HEK293 (cell line): ENCODE data around the gene SAMHD1.

Source experiments
- CTCF ChIA-PET: fragments of 350-600 bp; formaldehyde crosslinking; extraction: SDS; loops from one replicate; lab custom pipeline; 2021; ENCODE audit warnings: antibody characterized with exemption; lab: Yijun Ruan, JAX
- POLR2A ChIA-PET: fragments of 300-600 bp; formaldehyde crosslinking; extraction: SDS; loops from one replicate; lab custom pipeline; 2020; ENCODE audit warnings: antibody characterized with exemption, inconsistent platforms; lab: Yijun Ruan, JAX
- H3K27ac ChIP-seq: fragments of 200-500 bp; sonication (Bioruptor generic); 2 replicates; pipeline ENCODE4 v1.5.1; 2014; ENCODE audit warnings: low read depth, low read length, control low read depth, inconsistent platforms; ENCODE audit errors: extremely low read depth
- H3K36me3 ChIP-seq, 2 experiments: fragments of 200-500 bp in 1 of 2; sonication (Bioruptor generic) in 1 of 2; 1 replicate in 1 of 2; 2 replicates in 1 of 2; pipeline ENCODE4 v1.5.1; 2014 to 2017; ENCODE audit warnings: inconsistent platforms in 2 of 2, low read length in 2 of 2; ENCODE audit not compliant: control insufficient read depth in 2 of 2, insufficient read depth in 1 of 2
- H3K4me1 ChIP-seq: fragments of 200-500 bp; sonication (Bioruptor generic); 2 replicates; pipeline ENCODE4 v1.5.1; 2014; ENCODE audit warnings: mild to moderate bottlenecking, low read length, inconsistent platforms; ENCODE audit not compliant: control insufficient read depth, insufficient read depth
- H3K4me3 ChIP-seq: 2 replicates; pipeline ENCODE4 v1.5.1; 2011; ENCODE audit warnings: low read depth, mild to moderate bottlenecking, control low read depth, low read length, moderate library complexity
- H3K9me3 ChIP-seq: fragments of 200-500 bp; sonication (Bioruptor generic); 2 replicates; pipeline ENCODE4 v1.5.1; 2014; ENCODE audit warnings: low read depth, low read length, inconsistent platforms; ENCODE audit not compliant: control insufficient read depth, insufficient read depth
- CTCF ChIP-seq: fragments of 450-650 bp; formaldehyde crosslinking; IDR thresholded peaks from 2 replicates; pipeline ENCODE4 v1.5.1; 2016; ENCODE audit warnings: missing biosample characterization, missing genetic modification characterization
- INSM2 ChIP-seq: fragments of 450-650 bp; formaldehyde crosslinking; IDR thresholded peaks from 2 replicates; pipeline ENCODE4 v1.5.1; 2016; ENCODE audit warnings: missing biosample characterization, missing genetic modification characterization
- PATZ1 ChIP-seq: fragments of 450-650 bp; formaldehyde crosslinking; IDR thresholded peaks from 2 replicates; pipeline ENCODE4 v1.5.1; 2016; ENCODE audit warnings: missing biosample characterization, missing genetic modification characterization
- RBAK ChIP-seq: fragments of 450-650 bp; formaldehyde crosslinking; IDR thresholded peaks from 2 replicates; pipeline ENCODE4 v1.5.1; 2016; ENCODE audit warnings: missing biosample characterization, missing genetic modification characterization
- ZBTB10 ChIP-seq: fragments of 450-650 bp; formaldehyde crosslinking; IDR thresholded peaks from 2 replicates; pipeline ENCODE4 v1.5.1; 2016; ENCODE audit warnings: missing biosample characterization, missing genetic modification characterization
- ZNF148 ChIP-seq: fragments of 450-650 bp; formaldehyde crosslinking; IDR thresholded peaks from 2 replicates; pipeline ENCODE4 v1.5.0; 2017; ENCODE audit warnings: missing biosample characterization, missing genetic modification characterization, borderline replicate concordance
- ZNF302 ChIP-seq: fragments of 450-650 bp; formaldehyde crosslinking; IDR thresholded peaks from 2 replicates; pipeline ENCODE4 v1.5.1; 2016; ENCODE audit warnings: missing biosample characterization, missing genetic modification characterization, low read depth
- ZNF311 ChIP-seq: fragments of 450-650 bp; formaldehyde crosslinking; IDR thresholded peaks from 2 replicates; pipeline ENCODE4 v1.5.1; 2017; ENCODE audit warnings: missing biosample characterization, missing genetic modification characterization, borderline replicate concordance
- ZNF350 ChIP-seq: fragments of 450-650 bp; formaldehyde crosslinking; IDR thresholded peaks from 2 replicates; pipeline ENCODE4 v1.5.0; 2017; ENCODE audit warnings: missing biosample characterization, mild to moderate bottlenecking, missing genetic modification characterization
- ZNF48 ChIP-seq: fragments of 450-650 bp; formaldehyde crosslinking; IDR thresholded peaks from 2 replicates; pipeline ENCODE4 v1.5.1; 2016; ENCODE audit warnings: missing biosample characterization, missing genetic modification characterization
- ZNF561 ChIP-seq: fragments of 450-650 bp; IDR thresholded peaks from 2 replicates; pipeline ENCODE4 v1.5.1; 2018; ENCODE audit warnings: missing biosample characterization, missing genetic modification characterization, borderline replicate concordance
- ZNF600 ChIP-seq: fragments of 450-650 bp; formaldehyde crosslinking; IDR thresholded peaks from 2 replicates; pipeline ENCODE4 v1.5.1; 2016; ENCODE audit warnings: missing biosample characterization, missing genetic modification characterization
- ZNF654 ChIP-seq: fragments of 450-650 bp; formaldehyde crosslinking; IDR thresholded peaks from 2 replicates; pipeline ENCODE4 v1.5.1; 2016; ENCODE audit warnings: low read depth, missing biosample characterization, missing genetic modification characterization
- ZNF785 ChIP-seq: fragments of 450-650 bp; formaldehyde crosslinking; IDR thresholded peaks from 2 replicates; pipeline ENCODE4 v1.5.1; 2016; ENCODE audit warnings: missing biosample characterization, missing genetic modification characterization
- ZNF792 ChIP-seq: fragments of 450-650 bp; formaldehyde crosslinking; IDR thresholded peaks from 2 replicates; pipeline ENCODE4 v1.5.1; 2016; ENCODE audit warnings: missing biosample characterization, missing genetic modification characterization
- ZNF830 ChIP-seq: fragments of 450-650 bp; IDR thresholded peaks from 2 replicates; pipeline ENCODE4 v1.5.0; 2018; ENCODE audit warnings: missing biosample characterization, missing genetic modification characterization, low read depth, mild to moderate bottlenecking, moderate library complexity
- ZNF837 ChIP-seq: fragments of 450-650 bp; formaldehyde crosslinking; IDR thresholded peaks from 2 replicates; pipeline ENCODE4 v1.5.1; 2016; ENCODE audit warnings: missing biosample characterization, missing genetic modification characterization
- ZSCAN18 ChIP-seq: fragments of 450-650 bp; formaldehyde crosslinking; IDR thresholded peaks from 2 replicates; pipeline ENCODE4 v1.5.1; 2016; ENCODE audit warnings: missing biosample characterization, missing genetic modification characterization

The SAMHD1 gene

GRCh38 chr20:36920334-36920730 is 31.2 kb downstream of the SAMHD1 start:
- POLR2A ChIA-PET: no interaction called here
- no peaks in the 10 kb centered on the region for H3K4me1 ChIP-seq
- H3K36me3 ChIP-seq: peaks cover 6 to 18% of the 10 kb centered on the region in 2 experiments; a peak in 2 of 3 replicates
- no peak overlapping the region for H3K27ac ChIP-seq
- H3K9me3 ChIP-seq: no peaks in the 10 kb centered on the region
- H3K4me3 ChIP-seq: no peak overlapping the region
- CTCF ChIA-PET: interaction anchor here (0.6 to 2.3 kb wide), 14 partner anchors 11 to 314 kb away, joined by 3 to 11 read pairs (median 4); no protein-coding TSS in a partner anchor
- TF ChIP-seq ZBTB10 (tag by site-specific recombination) (no peak), ZNF600 (no peak), ZNF148 (tag by site-specific recombination) (no peak), PATZ1 (no peak)

- H3K27ac ChIP-seq: no peak overlapping the region
- H3K9me3 ChIP-seq: no peaks in the 10 kb centered on the region
- no peak overlapping the region for H3K4me3 ChIP-seq
- H3K36me3 ChIP-seq: peaks cover 7 to 23% of the 10 kb centered on the region in 2 experiments; a peak in 2 of 3 replicates
- ChIA-PET CTCF (interaction anchor here (0.6 to 2.3 kb wide), 15 partner anchors 11 to 1141 kb away, joined by 3 to 11 read pairs (median 3); no protein-coding TSS in a partner anchor), POLR2A (no interaction called here)
- TF ChIP-seq ZNF830 (no peak), ZNF654 (tag by site-specific recombination) (peak; percentile 93), ZNF350 (tag by site-specific recombination) (no peak), ZNF785 (tag by site-specific recombination) (no peak), ZNF48 (tag by site-specific recombination) (no peak), ZNF837 (tag by site-specific recombination) (no peak), CTCF (tag by site-specific recombination) (peak; percentile 59; the same call in 1 of the 2 replicates)
- no peaks in the 10 kb centered on the region for H3K4me1 ChIP-seq
These were observed 31.7 kb downstream of the SAMHD1 start for GRCh38 chr20:36919715-36920333.

GRCh38 chr20:36917943-36918342 is 33.6 kb downstream of the SAMHD1 start:
- Histone ChIP-seq H3K4me1 (no peaks in the 10 kb centered on the region), H3K9me3 (no peaks in the 10 kb centered on the region), H3K4me3 (no peak overlapping the region), H3K36me3 (peaks cover 10 to 32% of the 10 kb centered on the region in 2 experiments; a peak in 2 of 3 replicates), H3K27ac (no peak overlapping the region)
- CTCF ChIA-PET: interaction anchor here (1.2 kb wide), 1 partner anchor 201 kb away, joined by 4 read pairs; no protein-coding TSS in a partner anchor
- POLR2A ChIA-PET: no interaction called here
- TF ChIP-seq RBAK (tag by site-specific recombination) (no peak), ZNF311 (tag by site-specific recombination) (no peak), ZNF302 (no peak), ZNF561 (no peak), ZNF792 (tag by site-specific recombination) (no peak), ZSCAN18 (tag by site-specific recombination) (no peak), INSM2 (tag by site-specific recombination) (no peak)
